ENCODE results near the gene GBP4.
"Not testable (repeated sequence)": the region's sequence is repeated elsewhere in the genome, so short reads cannot be mapped to it uniquely, and the experiment has no call there.

Gene GBP4, protein sequence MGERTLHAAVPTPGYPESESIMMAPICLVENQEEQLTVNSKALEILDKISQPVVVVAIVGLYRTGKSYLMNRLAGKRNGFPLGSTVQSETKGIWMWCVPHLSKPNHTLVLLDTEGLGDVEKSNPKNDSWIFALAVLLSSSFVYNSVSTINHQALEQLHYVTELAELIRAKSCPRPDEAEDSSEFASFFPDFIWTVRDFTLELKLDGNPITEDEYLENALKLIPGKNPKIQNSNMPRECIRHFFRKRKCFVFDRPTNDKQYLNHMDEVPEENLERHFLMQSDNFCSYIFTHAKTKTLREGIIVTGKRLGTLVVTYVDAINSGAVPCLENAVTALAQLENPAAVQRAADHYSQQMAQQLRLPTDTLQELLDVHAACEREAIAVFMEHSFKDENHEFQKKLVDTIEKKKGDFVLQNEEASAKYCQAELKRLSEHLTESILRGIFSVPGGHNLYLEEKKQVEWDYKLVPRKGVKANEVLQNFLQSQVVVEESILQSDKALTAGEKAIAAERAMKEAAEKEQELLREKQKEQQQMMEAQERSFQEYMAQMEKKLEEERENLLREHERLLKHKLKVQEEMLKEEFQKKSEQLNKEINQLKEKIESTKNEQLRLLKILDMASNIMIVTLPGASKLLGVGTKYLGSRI

DNA sequence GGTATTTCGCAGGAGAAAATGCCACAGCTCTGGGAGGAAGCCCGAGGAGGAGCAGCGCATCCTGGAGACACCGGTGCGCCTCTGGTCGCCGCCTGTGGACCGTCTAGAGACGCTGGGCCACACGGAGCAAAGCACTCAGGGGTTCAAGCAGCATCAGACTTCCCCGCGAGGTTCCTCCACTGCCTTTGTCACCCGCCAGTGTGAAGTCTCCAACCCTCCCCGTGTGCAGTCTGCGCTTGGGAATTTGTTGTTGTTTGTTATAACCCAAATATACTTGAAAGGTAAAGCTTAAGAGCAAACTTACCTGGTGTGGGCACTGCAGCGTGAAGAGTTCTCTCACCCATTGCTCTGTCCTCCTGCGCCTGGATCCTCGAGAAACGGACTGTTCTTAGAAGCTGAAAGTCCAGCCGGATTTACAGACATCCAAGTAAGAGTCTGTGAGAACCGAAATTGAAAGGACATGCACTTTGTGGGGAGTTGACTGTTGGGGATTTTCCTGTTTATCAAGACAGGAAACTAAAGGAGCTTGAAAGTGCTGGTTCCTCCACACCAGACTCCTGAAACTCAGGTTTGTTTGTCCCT is at the start of gene GBP4:
Gene GBP4, minus strand, starts transcription at position 452 of the 582 bp plus-strand sequence. Its CDS starts 108 bp downstream, at position 344.
- FAIRE-seq: peak; percentile 97
- peak; percentile 16 for DNase-seq (ENCODE audit: insufficient read length, low spot score)

DNA sequence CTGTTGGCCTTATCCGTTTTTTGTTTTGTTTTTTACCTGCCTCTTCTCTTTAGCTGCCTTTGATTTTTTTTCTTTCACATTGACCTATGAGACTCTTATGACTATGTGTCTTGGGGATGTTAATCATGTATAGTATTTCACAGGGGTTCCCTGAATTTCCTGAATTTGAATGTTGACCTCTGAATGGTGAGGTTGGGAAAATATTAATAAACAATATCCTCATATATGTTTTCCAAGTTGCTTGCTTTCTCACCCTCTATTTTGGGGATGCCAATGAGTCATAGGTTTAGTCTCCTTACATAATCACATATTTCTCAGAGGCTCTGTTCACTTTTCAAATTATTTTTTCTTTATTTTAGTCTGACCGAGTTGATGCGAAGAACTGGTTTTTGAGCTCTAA is 44.3 kb upstream of the GBP4 start:
- no peak for DNase-seq (ENCODE audit: insufficient read length, low spot score)
- no peak for FAIRE-seq

DNA sequence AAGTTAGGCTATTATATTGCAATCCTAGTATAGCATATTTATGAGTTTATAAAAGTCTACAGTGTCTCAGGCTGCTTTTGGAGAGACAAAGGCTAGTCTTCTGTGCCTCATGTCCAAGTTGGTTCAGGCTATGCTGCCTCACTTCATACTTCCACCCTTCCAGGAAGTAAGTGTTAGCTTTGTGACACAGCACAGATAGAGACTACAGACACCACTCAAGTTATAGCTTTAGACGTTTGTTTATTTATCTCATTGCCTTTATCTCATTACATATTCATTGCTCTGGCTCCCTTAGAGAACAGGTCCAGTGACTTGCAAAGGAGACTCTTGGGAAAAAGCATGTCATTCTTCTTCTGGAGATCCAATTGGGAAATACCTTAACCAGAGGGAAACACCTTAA is 22.6 kb upstream of the GBP4 start:
- DNase-seq (ENCODE audit: insufficient read length, low spot score): no peak
- FAIRE-seq: no peak

DNA sequence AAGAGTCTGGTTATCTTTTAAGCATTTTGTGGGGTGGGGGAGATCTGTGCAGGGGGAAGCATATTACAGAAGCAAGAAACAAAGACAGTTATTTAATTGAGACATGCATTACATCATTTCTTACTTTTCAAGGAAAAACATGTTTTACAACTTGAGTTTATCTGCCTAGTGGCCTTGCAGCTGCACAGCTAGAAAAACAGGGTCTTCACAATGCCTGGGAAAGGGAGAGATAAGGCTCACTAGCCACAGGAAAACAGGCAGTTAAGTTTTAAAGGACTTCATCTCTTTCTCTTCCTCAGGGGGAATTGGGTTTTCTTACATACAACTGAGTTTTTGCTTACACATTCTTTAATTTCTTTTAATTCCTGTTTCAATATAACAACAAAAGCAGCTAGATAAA is 21.1 kb upstream of the GBP4 start:
- FAIRE-seq; DNase-seq (ENCODE audit: insufficient read length, low spot score): not testable (repeated sequence)

DNA sequence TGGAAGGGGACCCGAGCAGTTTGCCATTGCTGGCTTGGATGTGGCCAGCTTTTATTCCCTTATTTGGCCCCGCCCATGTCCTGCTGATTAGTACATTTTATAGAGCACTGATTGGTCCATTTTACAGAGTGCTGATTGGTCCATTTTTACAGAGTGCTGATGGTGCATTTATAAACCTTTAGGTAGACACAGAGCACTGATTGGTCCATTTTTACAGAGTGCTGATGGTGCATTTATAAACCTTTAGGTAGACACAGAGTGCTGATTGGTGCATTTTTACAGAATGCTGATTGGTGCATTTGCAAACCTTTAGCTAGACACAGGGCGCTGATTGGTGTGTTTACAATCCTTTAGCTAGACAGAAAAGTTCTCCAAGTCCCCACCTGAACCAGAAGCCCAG is 20.2 kb upstream of the GBP4 start:
- not testable (repeated sequence) for FAIRE-seq; DNase-seq (ENCODE audit: insufficient read length, low spot score)

DNA sequence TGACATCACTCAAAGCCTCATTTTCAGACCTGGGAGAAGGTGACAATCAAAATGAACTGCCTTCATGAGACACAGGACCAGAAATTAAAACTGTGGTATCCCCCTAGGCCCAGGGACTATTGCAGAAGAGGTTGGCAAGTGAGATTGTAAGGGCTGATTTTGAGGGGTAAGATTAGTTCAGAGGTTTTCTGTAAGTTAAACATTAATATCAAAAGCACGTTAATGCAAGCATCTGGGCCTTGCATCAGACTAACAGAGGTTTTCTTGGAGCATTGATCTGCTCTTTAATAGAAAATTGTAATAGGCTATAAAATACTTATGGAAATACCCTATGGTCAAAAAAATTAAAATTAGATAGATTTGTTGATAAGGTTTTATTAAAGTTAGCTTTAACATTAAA is 14.6 kb upstream of the GBP4 start:
- FAIRE-seq: no peak

DNA sequence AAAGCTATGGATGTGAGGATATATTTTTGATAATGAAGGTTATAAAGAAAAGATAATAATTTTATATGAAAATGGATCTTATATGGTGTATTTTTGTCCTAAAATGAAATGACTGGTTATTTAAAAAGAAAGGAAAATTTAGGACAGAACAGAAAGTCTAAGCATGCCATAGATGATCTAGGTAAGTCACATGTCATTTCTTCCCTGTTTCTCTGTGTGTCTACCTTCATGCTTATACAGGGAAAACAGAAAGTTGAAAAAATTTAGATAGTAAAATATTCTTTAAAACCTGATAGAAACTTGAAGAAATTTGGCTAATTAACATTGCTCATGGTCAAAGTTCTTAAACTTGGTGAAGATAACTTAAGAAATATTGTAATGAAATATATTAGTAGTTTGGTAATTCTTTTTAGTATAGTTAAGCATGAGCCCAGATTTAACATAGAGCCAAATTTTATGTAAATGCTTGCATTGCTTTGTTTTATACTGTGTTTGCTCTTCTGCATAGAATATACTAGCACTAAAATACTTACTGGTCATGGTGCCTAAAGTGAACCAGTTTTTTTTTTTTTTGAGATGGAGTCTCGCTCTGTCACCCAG is 12.4 kb upstream of the GBP4 start:
- no peak for FAIRE-seq

More for the DNA sequence above, 14.6 kb upstream of the GBP4 start:
- no peak for DNase-seq (ENCODE audit: insufficient read length, low spot score)

DNA sequence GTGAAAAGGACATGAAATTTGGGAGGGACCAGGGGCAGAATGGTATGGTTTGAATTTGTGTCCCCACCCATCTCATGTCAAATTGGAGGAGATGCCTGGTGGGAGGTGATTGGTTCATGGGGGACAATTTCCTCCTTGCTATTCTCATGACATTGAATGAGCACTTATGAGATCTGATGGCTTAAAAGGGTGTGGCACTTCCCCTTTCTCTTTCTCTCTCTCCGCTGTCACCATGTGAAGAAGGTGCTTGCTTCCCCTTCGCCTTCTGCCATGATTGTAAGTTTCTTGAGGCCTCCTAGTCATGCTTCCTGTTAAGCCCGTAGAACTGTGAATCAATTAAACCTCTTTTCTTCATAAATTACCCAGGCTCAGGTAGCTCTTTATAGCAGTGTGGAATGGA is 7.6 kb upstream of the GBP4 start:
- FAIRE-seq (no peak), DNase-seq (ENCODE audit: insufficient read length, low spot score) (no peak)

More for the DNA sequence above, 12.4 kb upstream of the GBP4 start:
- no peak for DNase-seq (ENCODE audit: insufficient read length, low spot score)

DNA sequence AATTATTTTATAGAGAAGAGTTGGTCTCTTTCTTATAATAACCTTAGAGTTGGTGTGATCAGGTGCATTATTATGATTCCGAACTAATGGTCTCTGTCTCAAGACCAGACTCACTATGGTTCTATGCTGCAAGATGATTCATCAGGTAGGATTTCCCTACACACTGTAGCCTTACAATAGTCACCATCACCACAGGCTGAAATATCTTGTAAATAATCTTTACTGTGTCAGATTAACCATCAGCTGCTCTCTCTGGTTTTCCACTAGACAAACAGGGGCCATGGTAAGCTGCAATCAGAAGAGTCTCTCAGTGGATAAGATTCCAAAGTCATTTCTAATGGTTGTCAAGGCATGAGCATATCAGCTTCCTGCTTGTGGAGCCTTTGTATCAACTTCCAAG is 4.4 kb upstream of the GBP4 start:
- FAIRE-seq: no peak
- no peak for DNase-seq (ENCODE audit: insufficient read length, low spot score)

DNA sequence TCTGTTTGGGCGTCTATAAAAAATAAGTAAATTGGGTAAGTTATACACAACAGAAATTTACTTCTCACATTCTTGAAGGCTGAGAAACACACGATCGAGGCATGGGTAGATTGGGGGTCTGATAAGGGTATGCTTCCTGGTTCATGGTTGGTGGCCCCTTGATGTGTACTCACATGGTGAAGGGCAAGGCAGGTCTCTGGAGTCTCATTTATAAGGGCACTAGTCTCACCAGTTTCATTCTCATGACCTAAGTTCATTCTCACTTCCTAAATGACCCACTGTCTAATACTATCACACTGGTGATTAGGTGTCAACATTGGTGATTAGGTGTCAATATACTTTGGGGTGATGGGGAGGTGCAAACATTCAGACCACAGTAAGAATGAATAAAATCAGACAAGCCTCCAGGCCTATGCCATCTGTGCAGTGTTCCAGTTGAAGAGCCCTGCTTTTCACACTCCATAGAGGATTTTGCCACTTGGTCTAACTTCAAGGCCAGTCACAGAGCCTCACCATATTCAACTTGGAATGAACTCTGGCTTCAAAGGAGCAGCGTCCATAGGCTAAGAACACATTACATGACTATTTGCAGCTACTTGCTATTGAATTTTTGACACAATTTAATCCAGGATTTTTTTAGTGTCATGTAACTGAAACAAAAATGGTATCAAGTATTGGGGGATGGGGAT is 2.5 kb upstream of the GBP4 start:
- DNase-seq (ENCODE audit: insufficient read length, low spot score) (no peak), FAIRE-seq (peak; percentile 95)

DNA sequence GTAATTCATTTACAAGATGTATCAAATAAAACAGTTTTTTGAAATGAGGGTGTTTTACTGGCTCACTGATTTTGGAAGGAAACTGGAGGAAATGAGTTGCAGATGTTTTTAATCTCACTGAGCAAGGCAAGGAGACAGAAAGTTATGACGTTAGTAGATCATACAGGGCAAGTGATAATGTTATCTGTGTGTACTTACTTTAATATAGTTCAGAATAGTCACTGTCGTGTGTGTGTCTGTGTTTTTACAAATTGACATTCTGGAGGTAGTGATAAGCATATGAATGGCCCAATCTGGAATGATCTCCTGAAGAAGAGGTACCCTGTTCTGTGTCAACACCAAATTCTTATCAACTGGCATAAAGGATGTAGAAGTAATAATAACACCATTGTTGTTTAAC is 1.9 kb upstream of the GBP4 start:
- FAIRE-seq (no peak), DNase-seq (ENCODE audit: insufficient read length, low spot score) (no peak)

DNA sequence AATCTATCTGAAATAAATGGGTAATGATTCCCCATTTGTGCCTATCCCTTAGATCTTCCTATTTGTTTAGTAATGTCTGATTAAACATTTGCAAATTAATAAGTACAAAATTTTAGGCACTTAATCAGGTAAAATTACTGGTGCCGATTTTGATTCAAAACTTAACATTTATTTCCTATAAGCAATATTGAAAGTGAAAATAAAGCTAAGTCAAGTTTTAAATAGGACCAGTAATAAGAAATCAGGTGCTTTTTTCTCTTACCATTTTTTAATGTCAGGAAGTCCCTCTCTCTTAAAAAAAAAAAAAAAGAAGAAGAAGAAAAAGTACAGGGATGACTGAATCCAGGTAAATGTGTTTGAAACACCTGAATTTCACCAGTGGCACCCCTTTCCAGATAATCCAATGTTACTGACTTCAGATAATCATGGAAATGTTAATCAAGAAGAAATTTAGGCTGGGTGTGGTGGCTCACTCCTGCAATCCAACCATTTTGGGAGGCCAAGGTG is 836 bp upstream of the GBP4 start:
- FAIRE-seq (no peak), DNase-seq (ENCODE audit: insufficient read length, low spot score) (no peak)

DNA sequence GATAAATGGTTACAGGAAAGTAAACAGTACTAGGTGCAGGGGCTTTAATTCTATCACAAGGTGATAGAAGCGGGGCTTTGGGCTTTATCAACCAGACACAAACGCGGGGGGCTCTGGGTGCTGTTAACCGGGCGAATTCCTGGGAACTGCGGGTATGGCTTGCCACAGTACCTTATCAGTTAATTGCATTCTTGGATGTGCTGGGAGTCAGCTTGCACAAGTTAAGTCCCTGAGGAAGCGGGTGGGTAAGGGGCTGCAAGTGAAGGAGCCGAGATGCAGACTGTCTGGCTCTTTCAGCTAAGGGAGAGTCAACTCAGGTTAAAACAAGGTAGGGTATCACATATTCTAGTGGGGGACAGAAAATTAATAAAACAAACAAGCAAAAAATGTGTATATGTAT is 661 bp downstream of the GBP4 start:
- FAIRE-seq (peak; percentile 18), DNase-seq (ENCODE audit: insufficient read length, low spot score) (no peak)

DNA sequence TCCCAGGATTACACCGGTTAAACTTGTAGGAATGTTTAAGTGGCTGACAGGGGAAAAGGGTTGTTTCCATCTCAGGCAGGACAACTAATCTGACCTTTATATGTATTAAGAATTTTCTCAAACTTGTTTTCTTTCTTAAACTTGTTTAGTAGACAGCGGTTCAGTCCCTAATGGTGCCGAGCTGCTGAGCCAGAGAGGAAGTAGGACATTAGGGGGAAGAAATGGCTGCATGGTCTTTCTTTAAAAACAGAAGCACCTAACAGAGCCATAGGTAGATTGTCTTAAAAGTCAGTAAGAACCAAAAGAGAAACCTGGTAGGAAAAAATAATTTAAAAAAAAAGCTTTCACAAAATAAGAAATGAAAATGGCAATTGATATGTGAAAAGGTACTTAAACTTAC is 3.3 kb downstream of the GBP4 start:
- FAIRE-seq (peak; percentile 55), DNase-seq (ENCODE audit: insufficient read length, low spot score) (no peak)

DNA sequence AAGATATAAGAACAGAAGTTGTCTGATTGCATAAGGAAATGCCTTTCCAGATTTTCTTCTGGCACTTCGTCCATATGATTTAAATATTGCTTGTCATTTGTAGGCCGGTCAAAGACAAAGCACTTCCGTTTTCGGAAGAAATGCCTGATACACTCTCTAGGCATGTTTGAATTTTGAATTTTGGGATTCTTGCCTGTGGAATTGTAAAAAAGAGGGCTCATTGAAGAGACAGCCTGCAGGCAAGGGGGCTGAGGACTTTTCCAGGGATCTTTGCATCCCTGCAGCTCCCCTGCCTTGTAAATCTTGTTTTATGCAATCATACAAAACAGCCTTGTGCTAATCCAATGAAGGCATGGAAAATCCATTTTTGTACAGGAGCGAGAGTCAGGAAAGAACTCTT is 7.4 kb downstream of the GBP4 start:
- DNase-seq (ENCODE audit: insufficient read length, low spot score): no peak

DNA sequence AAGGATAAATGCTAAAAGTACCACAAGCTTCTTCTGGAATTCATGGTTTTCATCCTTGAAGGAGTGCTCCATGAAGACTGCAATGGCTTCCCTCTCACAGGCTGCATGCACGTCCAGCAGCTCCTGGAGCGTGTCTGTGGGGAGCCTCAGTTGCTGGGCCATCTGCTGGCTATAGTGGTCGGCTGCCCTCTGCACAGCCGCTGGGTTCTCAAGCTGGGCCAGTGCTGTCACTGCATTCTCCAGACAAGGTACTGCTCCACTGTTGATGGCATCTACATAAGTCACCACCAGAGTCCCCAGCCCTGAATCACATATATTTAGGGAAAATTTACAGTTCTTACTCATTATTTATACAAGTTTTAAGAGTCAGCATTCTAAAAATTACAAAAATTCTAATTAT is 8.7 kb downstream of the GBP4 start:
- DNase-seq (ENCODE audit: insufficient read length, low spot score) (no peak), FAIRE-seq (no peak)

More for the DNA sequence above, 7.4 kb downstream of the GBP4 start:
- FAIRE-seq: no peak

DNA sequence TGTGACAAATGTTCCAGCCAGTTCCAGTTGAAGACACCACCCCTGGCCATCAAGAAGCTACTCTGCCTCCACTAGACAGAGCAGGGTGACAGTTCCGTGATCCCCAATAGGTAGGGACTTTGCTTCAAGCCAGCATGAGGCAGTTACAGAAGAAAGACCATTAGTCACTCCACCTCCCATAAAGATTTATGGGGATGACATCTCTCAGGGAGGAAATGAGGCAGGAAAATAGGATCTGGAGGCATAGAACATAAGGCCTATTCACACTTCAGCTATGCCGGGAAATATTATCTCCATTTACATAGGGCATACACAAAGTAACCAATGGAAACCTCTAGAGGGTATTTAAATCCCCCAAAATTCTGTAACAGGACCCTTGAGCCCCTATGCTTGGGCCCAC is 19.4 kb downstream of the GBP4 start:
- FAIRE-seq (no peak), DNase-seq (ENCODE audit: insufficient read length, low spot score) (no peak)

DNA sequence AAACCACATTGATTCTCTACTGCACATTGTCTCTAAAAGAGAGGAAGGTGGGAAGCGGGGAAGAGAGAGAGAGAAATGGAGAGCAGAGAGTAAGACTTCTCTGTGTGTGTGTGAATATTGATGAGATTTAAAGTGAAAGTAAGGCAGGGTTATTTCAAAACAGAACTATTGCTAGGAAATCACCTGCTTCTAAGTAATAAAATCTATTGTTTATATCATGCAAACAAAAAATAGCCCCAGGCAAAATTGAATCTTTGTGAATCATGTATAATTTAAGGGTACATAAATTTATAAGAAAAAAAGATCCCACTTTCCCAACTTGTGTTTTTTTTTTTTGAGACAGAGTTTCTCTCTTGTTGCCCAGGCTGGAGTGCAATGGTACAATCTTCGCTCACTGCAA is 21.8 kb downstream of the GBP4 start:
- FAIRE-seq (no peak), DNase-seq (ENCODE audit: insufficient read length, low spot score) (no peak)

DNA sequence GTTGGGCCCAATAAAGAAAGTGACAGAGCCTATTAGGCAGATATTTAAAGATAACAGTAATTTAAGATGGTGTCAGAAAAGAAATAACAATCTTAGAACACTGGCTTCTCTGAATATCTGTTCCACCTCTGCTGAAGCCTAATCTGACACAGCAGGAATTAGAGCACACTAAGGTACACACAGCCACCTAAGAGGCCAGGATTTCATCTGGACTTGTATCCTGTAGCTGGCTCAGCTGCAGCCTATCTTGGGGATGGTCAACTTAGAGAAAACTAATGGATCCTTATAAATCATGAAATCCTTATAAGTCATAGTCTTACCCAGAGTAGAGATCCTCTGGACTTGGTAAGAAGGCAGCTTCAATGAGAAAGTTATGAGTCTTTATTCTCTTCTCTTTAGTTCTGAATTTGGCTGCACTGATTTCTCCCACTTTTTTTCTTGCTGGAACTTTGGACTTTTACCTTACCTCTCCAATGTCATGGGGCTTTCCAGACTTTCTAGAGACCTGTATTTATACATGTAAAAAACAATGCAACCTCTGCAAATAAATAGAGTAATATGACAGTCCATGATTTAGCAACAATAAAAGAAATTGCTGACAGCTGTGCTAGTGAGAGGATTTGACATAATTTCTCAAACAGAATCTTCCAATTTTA is 23.0 kb downstream of the GBP4 start, which contains the start of gene GBP7:
Gene GBP7, minus strand, starts transcription at position 403 of the 656 bp plus-strand sequence. CDS start 4,068 bp downstream, outside the sequence.
- FAIRE-seq: no peak
- no peak for DNase-seq (ENCODE audit: insufficient read length, low spot score)

DNA sequence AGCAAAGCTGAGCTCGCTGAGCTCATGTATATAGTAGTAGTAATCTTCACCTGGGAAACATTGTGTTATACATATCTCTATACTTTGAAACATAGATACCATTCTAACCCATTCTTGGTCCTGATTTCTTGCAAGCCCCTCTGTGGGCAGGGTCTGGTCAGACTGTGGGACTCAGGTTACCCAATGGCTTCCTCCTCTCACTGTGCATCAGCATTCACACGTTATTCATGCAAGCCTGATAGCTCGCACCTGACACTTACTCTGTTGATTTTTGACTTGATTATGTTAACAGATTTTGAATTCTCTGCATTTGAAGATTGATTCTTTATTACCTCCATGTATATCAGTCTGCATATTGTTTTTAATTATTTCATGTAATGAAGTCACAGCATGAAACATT is 24.3 kb downstream of the GBP4 start:
- no peak for DNase-seq (ENCODE audit: insufficient read length, low spot score)
- FAIRE-seq: no peak
